Measurements from ENCODE around the gene PRRT4.
A peak's percentile ranks its signal among the peaks of the same experiment; 100 is the strongest.

Gene PRRT4

GRCh38 chr7:128343554-128344430 lies 17.7 kb downstream of the PRRT4 start, which contains the start of gene RBM28 (continued):
- TF ChIP-seq, protein P1, sequence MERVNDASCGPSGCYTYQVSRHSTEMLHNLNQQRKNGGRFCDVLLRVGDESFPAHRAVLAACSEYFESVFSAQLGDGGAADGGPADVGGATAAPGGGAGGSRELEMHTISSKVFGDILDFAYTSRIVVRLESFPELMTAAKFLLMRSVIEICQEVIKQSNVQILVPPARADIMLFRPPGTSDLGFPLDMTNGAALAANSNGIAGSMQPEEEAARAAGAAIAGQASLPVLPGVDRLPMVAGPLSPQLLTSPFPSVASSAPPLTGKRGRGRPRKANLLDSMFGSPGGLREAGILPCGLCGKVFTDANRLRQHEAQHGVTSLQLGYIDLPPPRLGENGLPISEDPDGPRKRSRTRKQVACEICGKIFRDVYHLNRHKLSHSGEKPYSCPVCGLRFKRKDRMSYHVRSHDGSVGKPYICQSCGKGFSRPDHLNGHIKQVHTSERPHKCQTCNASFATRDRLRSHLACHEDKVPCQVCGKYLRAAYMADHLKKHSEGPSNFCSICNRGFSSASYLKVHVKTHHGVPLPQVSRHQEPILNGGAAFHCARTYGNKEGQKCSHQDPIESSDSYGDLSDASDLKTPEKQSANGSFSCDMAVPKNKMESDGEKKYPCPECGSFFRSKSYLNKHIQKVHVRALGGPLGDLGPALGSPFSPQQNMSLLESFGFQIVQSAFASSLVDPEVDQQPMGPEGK (tag by site-specific recombination; IDR thresholded peaks at IDR 0.05), result peak; percentile 66; the same call in 1 of the 2 replicates
- TF ChIP-seq ZNF660 (tag by site-specific recombination; IDR thresholded peaks at IDR 0.05) (peak; percentile 99), EGR2 (tag by site-specific recombination; IDR thresholded peaks at IDR 0.05; ENCODE audit: low read depth) (no peak), ZNF214 (tag by site-specific recombination; IDR thresholded peaks at IDR 0.05; ENCODE audit: borderline replicate concordance) (no peak), ZNF133 (tag by site-specific recombination; IDR thresholded peaks at IDR 0.05) (no peak), INSM2 (tag by site-specific recombination; IDR thresholded peaks at IDR 0.05) (peak; percentile 64; the same call in 1 of the 2 replicates), ZNF623 (tag by site-specific recombination; IDR thresholded peaks at IDR 0.05) (0 out of 2 replicates have a peak, but pooled peaks have one; percentile 18), PRDM6 (tag by site-specific recombination; IDR thresholded peaks at IDR 0.05) (no peak), SCRT2 (tag by site-specific recombination; IDR thresholded peaks at IDR 0.05) (peak; percentile 42; the same call in 1 of the 2 replicates), ZNF175 (tag by site-specific recombination; IDR thresholded peaks at IDR 0.05) (no peak), ZNF426 (tag by site-specific recombination; IDR thresholded peaks at IDR 0.05) (no peak), YY2 (tag by site-specific recombination; IDR thresholded peaks at IDR 0.05) (peak; percentile 96), ZNF677 (tag by site-specific recombination; IDR thresholded peaks at IDR 0.05) (no peak), ZNF211 (tag by site-specific recombination; IDR thresholded peaks at IDR 0.05; ENCODE audit: low read depth) (no peak), REPIN1 (tag by site-specific recombination; IDR thresholded peaks at IDR 0.05; ENCODE audit: low read depth) (peak; percentile 81), ZNF239 (tag by site-specific recombination; IDR thresholded peaks at IDR 0.05) (0 out of 2 replicates have a peak, but pooled peaks have one; percentile 27), RBAK (tag by site-specific recombination; IDR thresholded peaks at IDR 0.05) (no peak), GLI4 (tag by site-specific recombination; IDR thresholded peaks at IDR 0.05) (peak; percentile 59), ZBTB7A (tag by site-specific recombination; IDR thresholded peaks at IDR 0.05; ENCODE audit: low read depth) (peak; percentile 74; the same call in 1 of the 2 replicates), ZNF548 (tag by site-specific recombination; IDR thresholded peaks at IDR 0.05) (no peak), ZNF843 (tag by site-specific recombination; IDR thresholded peaks at IDR 0.05) (peak; percentile 82), PBX3 (CRISPR knock-in tag; IDR thresholded peaks at IDR 0.05) (no peak), MZF1 (tag by site-specific recombination; IDR thresholded peaks at IDR 0.05; ENCODE audit: borderline replicate concordance) (no peak)
- TF ChIP-seq, protein P2, sequence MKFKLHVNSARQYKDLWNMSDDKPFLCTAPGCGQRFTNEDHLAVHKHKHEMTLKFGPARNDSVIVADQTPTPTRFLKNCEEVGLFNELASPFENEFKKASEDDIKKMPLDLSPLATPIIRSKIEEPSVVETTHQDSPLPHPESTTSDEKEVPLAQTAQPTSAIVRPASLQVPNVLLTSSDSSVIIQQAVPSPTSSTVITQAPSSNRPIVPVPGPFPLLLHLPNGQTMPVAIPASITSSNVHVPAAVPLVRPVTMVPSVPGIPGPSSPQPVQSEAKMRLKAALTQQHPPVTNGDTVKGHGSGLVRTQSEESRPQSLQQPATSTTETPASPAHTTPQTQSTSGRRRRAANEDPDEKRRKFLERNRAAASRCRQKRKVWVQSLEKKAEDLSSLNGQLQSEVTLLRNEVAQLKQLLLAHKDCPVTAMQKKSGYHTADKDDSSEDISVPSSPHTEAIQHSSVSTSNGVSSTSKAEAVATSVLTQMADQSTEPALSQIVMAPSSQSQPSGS (tag by site-specific recombination; IDR thresholded peaks at IDR 0.05; ENCODE audit: low read depth), result no peak
- TF ChIP-seq, protein P3, sequence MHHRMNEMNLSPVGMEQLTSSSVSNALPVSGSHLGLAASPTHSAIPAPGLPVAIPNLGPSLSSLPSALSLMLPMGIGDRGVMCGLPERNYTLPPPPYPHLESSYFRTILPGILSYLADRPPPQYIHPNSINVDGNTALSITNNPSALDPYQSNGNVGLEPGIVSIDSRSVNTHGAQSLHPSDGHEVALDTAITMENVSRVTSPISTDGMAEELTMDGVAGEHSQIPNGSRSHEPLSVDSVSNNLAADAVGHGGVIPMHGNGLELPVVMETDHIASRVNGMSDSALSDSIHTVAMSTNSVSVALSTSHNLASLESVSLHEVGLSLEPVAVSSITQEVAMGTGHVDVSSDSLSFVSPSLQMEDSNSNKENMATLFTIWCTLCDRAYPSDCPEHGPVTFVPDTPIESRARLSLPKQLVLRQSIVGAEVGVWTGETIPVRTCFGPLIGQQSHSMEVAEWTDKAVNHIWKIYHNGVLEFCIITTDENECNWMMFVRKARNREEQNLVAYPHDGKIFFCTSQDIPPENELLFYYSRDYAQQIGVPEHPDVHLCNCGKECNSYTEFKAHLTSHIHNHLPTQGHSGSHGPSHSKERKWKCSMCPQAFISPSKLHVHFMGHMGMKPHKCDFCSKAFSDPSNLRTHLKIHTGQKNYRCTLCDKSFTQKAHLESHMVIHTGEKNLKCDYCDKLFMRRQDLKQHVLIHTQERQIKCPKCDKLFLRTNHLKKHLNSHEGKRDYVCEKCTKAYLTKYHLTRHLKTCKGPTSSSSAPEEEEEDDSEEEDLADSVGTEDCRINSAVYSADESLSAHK (tag by site-specific recombination; IDR thresholded peaks at IDR 0.05), result 0 out of 2 replicates have a peak, but pooled peaks have one; percentile 25
- TF ChIP-seq, protein P4, sequence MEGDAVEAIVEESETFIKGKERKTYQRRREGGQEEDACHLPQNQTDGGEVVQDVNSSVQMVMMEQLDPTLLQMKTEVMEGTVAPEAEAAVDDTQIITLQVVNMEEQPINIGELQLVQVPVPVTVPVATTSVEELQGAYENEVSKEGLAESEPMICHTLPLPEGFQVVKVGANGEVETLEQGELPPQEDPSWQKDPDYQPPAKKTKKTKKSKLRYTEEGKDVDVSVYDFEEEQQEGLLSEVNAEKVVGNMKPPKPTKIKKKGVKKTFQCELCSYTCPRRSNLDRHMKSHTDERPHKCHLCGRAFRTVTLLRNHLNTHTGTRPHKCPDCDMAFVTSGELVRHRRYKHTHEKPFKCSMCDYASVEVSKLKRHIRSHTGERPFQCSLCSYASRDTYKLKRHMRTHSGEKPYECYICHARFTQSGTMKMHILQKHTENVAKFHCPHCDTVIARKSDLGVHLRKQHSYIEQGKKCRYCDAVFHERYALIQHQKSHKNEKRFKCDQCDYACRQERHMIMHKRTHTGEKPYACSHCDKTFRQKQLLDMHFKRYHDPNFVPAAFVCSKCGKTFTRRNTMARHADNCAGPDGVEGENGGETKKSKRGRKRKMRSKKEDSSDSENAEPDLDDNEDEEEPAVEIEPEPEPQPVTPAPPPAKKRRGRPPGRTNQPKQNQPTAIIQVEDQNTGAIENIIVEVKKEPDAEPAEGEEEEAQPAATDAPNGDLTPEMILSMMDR (tag by site-specific recombination; IDR thresholded peaks at IDR 0.05), result peak; percentile 28; the same call in 1 of the 2 replicates
